ENCODE data around the gene KREMEN2.
"Not testable (repeated sequence)": the region's sequence is repeated elsewhere in the genome, so short reads cannot be mapped to it uniquely, and the experiment has no call there.

Gene KREMEN2

GRCh38 chr16:2930236-2930635 lies 33.8 kb upstream of the KREMEN2 start:
- Histone ChIP-seq H3K9me3 (ENCODE audit: control insufficient read depth, low read length) (no peaks in the 10 kb centered on the region), H4K8ac (ENCODE audit: low read length) (no peak overlapping the region), H3K18ac (ENCODE audit: low read depth in 1 of 2, low read length in 2 of 2) (no peak overlapping the region), H3K14ac (ENCODE audit: low read length in 2 of 2) (no peak overlapping the region), H3K23ac (ENCODE audit: low read length in 2 of 2) (no peak overlapping the region), H3K9ac (ENCODE audit: low read length) (no peak overlapping the region), H3K27ac (ENCODE audit: low read length, poor library complexity, severe bottlenecking) (no peak overlapping the region), H3K4me1 (ENCODE audit: control insufficient read depth, insufficient read depth, low read depth, low read length) (peaks cover 16% of the 10 kb centered on the region), H2BK15ac (ENCODE audit: low read depth, poor library complexity, severe bottlenecking) (no peak overlapping the region), H2BK120ac (ENCODE audit: low read depth, low read length) (no peak overlapping the region), H3K27me3 (ENCODE audit: control insufficient read depth in 1 of 2, insufficient read depth in 1 of 2, low read length in 2 of 2) (no peaks in the 10 kb centered on the region), H3K4ac (ENCODE audit: low read depth in 1 of 2, low read length in 2 of 2) (no peak overlapping the region), H4K91ac (ENCODE audit: low read length) (no peak overlapping the region), H3K4me3 (ENCODE audit: insufficient read depth in 1 of 2, low read depth in 1 of 2, low read length in 2 of 2) (no peak overlapping the region), H3K79me1 (replicated peaks; ENCODE audit: low read length, poor library complexity, severe bottlenecking) (peaks cover 20% of the 10 kb centered on the region), H2BK5ac (ENCODE audit: low read depth, low read length, poor library complexity, severe bottlenecking) (no peak overlapping the region), H2BK12ac (ENCODE audit: low read length in 2 of 2) (no peak overlapping the region), H2AFZ (ENCODE audit: low read depth, low read length) (no peak overlapping the region), H2AK5ac (ENCODE audit: low read length, severe bottlenecking) (no peak overlapping the region), H3K36me3 (ENCODE audit: control insufficient read depth in 1 of 2, insufficient read depth in 2 of 2, low read depth in 1 of 2, low read length in 2 of 2) (peaks cover 45 to 57% of the 10 kb centered on the region in 2 experiments), H3K4me2 (ENCODE audit: low read length, poor library complexity, severe bottlenecking) (no peak overlapping the region)
- 97% methylated on average over 13 of the region's 15 CpGs for WGBS
- no peak for DNase-seq

- WGBS: 92% methylated on average over 11 of the region's 13 CpGs
- H2BK12ac ChIP-seq (ENCODE audit: low read length in 2 of 2); H3K27me3 ChIP-seq (ENCODE audit: control insufficient read depth in 1 of 2, insufficient read depth in 1 of 2, low read length in 2 of 2); H3K4ac ChIP-seq (ENCODE audit: low read depth in 1 of 2, low read length in 2 of 2); H3K14ac ChIP-seq (ENCODE audit: low read length in 2 of 2); DNase-seq; H3K4me2 ChIP-seq (ENCODE audit: low read length, poor library complexity, severe bottlenecking); H3K9me3 ChIP-seq (ENCODE audit: control insufficient read depth, low read length); H4K8ac ChIP-seq (ENCODE audit: low read length); H2BK15ac ChIP-seq (ENCODE audit: low read depth, poor library complexity, severe bottlenecking); H3K23ac ChIP-seq (ENCODE audit: low read length in 2 of 2); H4K91ac ChIP-seq (ENCODE audit: low read length); H3K27ac ChIP-seq (ENCODE audit: low read length, poor library complexity, severe bottlenecking); H2AK5ac ChIP-seq (ENCODE audit: low read length, severe bottlenecking); H2BK120ac ChIP-seq (ENCODE audit: low read depth, low read length); H3K18ac ChIP-seq (ENCODE audit: low read depth in 1 of 2, low read length in 2 of 2); H2AFZ ChIP-seq (ENCODE audit: low read depth, low read length); H3K4me3 ChIP-seq (ENCODE audit: insufficient read depth in 1 of 2, low read depth in 1 of 2, low read length in 2 of 2); H2BK5ac ChIP-seq (ENCODE audit: low read depth, low read length, poor library complexity, severe bottlenecking); H3K9ac ChIP-seq (ENCODE audit: low read length): not testable (repeated sequence)
- H3K4me1 ChIP-seq (ENCODE audit: control insufficient read depth, insufficient read depth, low read depth, low read length): peaks cover 16% of the 10 kb centered on the region
- H3K79me1 ChIP-seq (replicated peaks; ENCODE audit: low read length, poor library complexity, severe bottlenecking): peaks cover 21% of the 10 kb centered on the region
- H3K36me3 ChIP-seq (ENCODE audit: control insufficient read depth in 1 of 2, insufficient read depth in 2 of 2, low read depth in 1 of 2, low read length in 2 of 2): peaks cover 54 to 62% of the 10 kb centered on the region in 2 experiments
Measured at GRCh38 chr16:2931231-2931914, 32.7 kb upstream of the KREMEN2 start.

- H3K27ac ChIP-seq (ENCODE audit: low read length, poor library complexity, severe bottlenecking): no peak overlapping the region
- WGBS: 96% methylated on average over 30 of the region's 30 CpGs
- H3K4me1 ChIP-seq (ENCODE audit: control insufficient read depth, insufficient read depth, low read depth, low read length): peaks cover 12% of the 10 kb centered on the region
- no peak overlapping the region for H2BK12ac ChIP-seq (ENCODE audit: low read length in 2 of 2)
- no peak overlapping the region for H3K4me3 ChIP-seq (ENCODE audit: insufficient read depth in 1 of 2, low read depth in 1 of 2, low read length in 2 of 2)
- no peak overlapping the region for H3K18ac ChIP-seq (ENCODE audit: low read depth in 1 of 2, low read length in 2 of 2)
- no peak overlapping the region for H2BK5ac ChIP-seq (ENCODE audit: low read depth, low read length, poor library complexity, severe bottlenecking)
- H3K36me3 ChIP-seq (ENCODE audit: control insufficient read depth in 1 of 2, insufficient read depth in 2 of 2, low read depth in 1 of 2, low read length in 2 of 2): peaks cover 69 to 79% of the 10 kb centered on the region in 2 experiments
- no peak for DNase-seq
- H4K91ac ChIP-seq (ENCODE audit: low read length): no peak overlapping the region
- no peak overlapping the region for H3K9ac ChIP-seq (ENCODE audit: low read length)
- H3K14ac ChIP-seq (ENCODE audit: low read length in 2 of 2): no peak overlapping the region
- H2AK5ac ChIP-seq (ENCODE audit: low read length, severe bottlenecking): no peak overlapping the region
- no peaks in the 10 kb centered on the region for H3K27me3 ChIP-seq (ENCODE audit: control insufficient read depth in 1 of 2, insufficient read depth in 1 of 2, low read length in 2 of 2)
- H4K8ac ChIP-seq (ENCODE audit: low read length): no peak overlapping the region
- peaks cover 24% of the 10 kb centered on the region for H3K79me1 ChIP-seq (replicated peaks; ENCODE audit: low read length, poor library complexity, severe bottlenecking)
- no peak overlapping the region for H2BK120ac ChIP-seq (ENCODE audit: low read depth, low read length)
- H3K23ac ChIP-seq (ENCODE audit: low read length in 2 of 2): no peak overlapping the region
- no peak overlapping the region for H3K4me2 ChIP-seq (ENCODE audit: low read length, poor library complexity, severe bottlenecking)
- no peak overlapping the region for H2AFZ ChIP-seq (ENCODE audit: low read depth, low read length)
- no peak overlapping the region for H3K4ac ChIP-seq (ENCODE audit: low read depth in 1 of 2, low read length in 2 of 2)
- no peak overlapping the region for H2BK15ac ChIP-seq (ENCODE audit: low read depth, poor library complexity, severe bottlenecking)
- H3K9me3 ChIP-seq (ENCODE audit: control insufficient read depth, low read length): no peaks in the 10 kb centered on the region
Measured at GRCh38 chr16:2933136-2933535, 30.9 kb upstream of the KREMEN2 start.

GRCh38 chr16:2933701-2934100 lies 30.4 kb upstream of the KREMEN2 start:
- Histone ChIP-seq H4K91ac (ENCODE audit: low read length) (no peak overlapping the region), H3K4me1 (ENCODE audit: control insufficient read depth, insufficient read depth, low read depth, low read length) (peaks cover 8% of the 10 kb centered on the region), H4K8ac (ENCODE audit: low read length) (no peak overlapping the region), H2BK5ac (ENCODE audit: low read depth, low read length, poor library complexity, severe bottlenecking) (no peak overlapping the region), H3K27me3 (ENCODE audit: control insufficient read depth in 1 of 2, insufficient read depth in 1 of 2, low read length in 2 of 2) (no peaks in the 10 kb centered on the region), H3K23ac (ENCODE audit: low read length in 2 of 2) (no peak overlapping the region), H3K9ac (ENCODE audit: low read length) (no peak overlapping the region), H2AFZ (ENCODE audit: low read depth, low read length) (no peak overlapping the region), H3K18ac (ENCODE audit: low read depth in 1 of 2, low read length in 2 of 2) (no peak overlapping the region), H3K36me3 (ENCODE audit: control insufficient read depth in 1 of 2, insufficient read depth in 2 of 2, low read depth in 1 of 2, low read length in 2 of 2) (peaks cover 72 to 81% of the 10 kb centered on the region in 2 experiments), H3K9me3 (ENCODE audit: control insufficient read depth, low read length) (no peaks in the 10 kb centered on the region), H2AK5ac (ENCODE audit: low read length, severe bottlenecking) (no peak overlapping the region), H3K79me1 (replicated peaks; ENCODE audit: low read length, poor library complexity, severe bottlenecking) (peaks cover 23% of the 10 kb centered on the region), H2BK15ac (ENCODE audit: low read depth, poor library complexity, severe bottlenecking) (no peak overlapping the region), H2BK120ac (ENCODE audit: low read depth, low read length) (no peak overlapping the region), H3K27ac (ENCODE audit: low read length, poor library complexity, severe bottlenecking) (no peak overlapping the region), H3K14ac (ENCODE audit: low read length in 2 of 2) (no peak overlapping the region), H3K4me3 (ENCODE audit: insufficient read depth in 1 of 2, low read depth in 1 of 2, low read length in 2 of 2) (no peak overlapping the region), H3K4me2 (ENCODE audit: low read length, poor library complexity, severe bottlenecking) (no peak overlapping the region), H3K4ac (ENCODE audit: low read depth in 1 of 2, low read length in 2 of 2) (no peak overlapping the region), H2BK12ac (ENCODE audit: low read length in 2 of 2) (no peak overlapping the region)
- no peak for DNase-seq
- WGBS: 96% methylated on average over 22 of the region's 22 CpGs

All from mesenchymal stem cell (in vitro differentiated cells and primary cell).